Measurements from ENCODE around the gene ESX1. TPM values are rescaled to one million over a fixed set of nuclear protein-coding genes. Genes with fewer than 3 reads are reported as not detected.
"Not testable (repeated sequence)": the region's sequence is repeated elsewhere in the genome, so short reads cannot be mapped to it uniquely, and the experiment has no call there.

The ESX1 gene
- total and polyA plus RNA-seq, 4 donors = not detected

- Histone ChIP-seq H3K4me3 (ENCODE audit: low read depth in 1 of 3, low read length in 3 of 3) (no peak overlapping the region), H3K27ac (ENCODE audit: low read depth in 1 of 2, low read length in 2 of 2) (no peak overlapping the region), H3K9me3 (ENCODE audit: control insufficient read depth in 4 of 4, low read length in 3 of 4) (peaks cover 0 to 5% (median 0%) of the 10 kb centered on the region in 4 donors), H3K9ac (ENCODE audit: low read depth in 1 of 2, low read length in 2 of 2) (no peak overlapping the region), H3K36me3 (ENCODE audit: control insufficient read depth in 4 of 4, insufficient read depth in 3 of 4, low read depth in 1 of 4, low read length in 3 of 4) (no peaks in the 10 kb centered on the region), H3K27me3 (ENCODE audit: control insufficient read depth in 4 of 4, insufficient read depth in 4 of 4, low read length in 3 of 4) (peaks cover 0 to 9% (median under 1%) of the 10 kb centered on the region in 4 donors), H3K4me1 (ENCODE audit: control insufficient read depth in 4 of 4, insufficient read depth in 4 of 4, low read length in 3 of 4) (peaks cover 3 to 12% (median 8%) of the 10 kb centered on the region in 4 donors)
- no peak for DNase-seq (ENCODE audit: low spot score)
- no peak for TF ChIP-seq MAX (IDR thresholded peaks at IDR 0.05)
- no peak for TF ChIP-seq TAF1 (conservative IDR thresholded peaks at IDR 0.05)
- no peak for TF ChIP-seq HNF4A (conservative IDR thresholded peaks at IDR 0.05)
- no peak for TF ChIP-seq CTCF (IDR thresholded peaks at IDR 0.05; ENCODE audit: low read depth, low read length, missing input control)
- TF ChIP-seq FOXA2 (IDR thresholded peaks at IDR 0.05) = no peak
- WGBS = 94% methylated on average over 17 of the region's 17 CpGs
Measured at GRCh38 chrX:104250470-104250869, 4.3 kb downstream of the ESX1 start.

GRCh38 chrX:104230060-104230459 lies 24.7 kb downstream of the ESX1 start:
- 89% methylated on average over 10 of the region's 10 CpGs for WGBS
- DNase-seq (ENCODE audit: low spot score); H3K27ac ChIP-seq (ENCODE audit: low read depth in 1 of 2, low read length in 2 of 2): not testable (repeated sequence)

DNA sequence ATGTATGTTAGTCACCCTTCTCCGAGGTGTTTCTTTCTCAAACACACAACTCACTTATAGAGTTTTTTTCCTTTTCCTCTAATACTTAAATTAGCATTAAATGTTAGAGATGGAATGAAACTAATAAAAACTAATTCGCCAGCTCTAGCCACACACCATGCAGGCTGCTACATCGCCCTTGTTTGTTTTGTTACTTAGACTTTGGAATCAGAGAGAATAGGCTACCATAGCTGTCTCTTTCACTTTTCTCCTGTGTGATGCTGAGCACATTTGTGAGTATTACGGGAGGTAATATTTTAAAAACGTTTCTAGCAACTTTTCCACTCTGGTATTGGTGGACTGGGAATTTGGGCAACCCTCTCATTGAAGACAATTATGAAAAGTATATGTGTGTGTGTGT lies 43.5 kb downstream of the ESX1 start:
- no peak overlapping the region for H3K27ac ChIP-seq (ENCODE audit: low read depth in 1 of 2, low read length in 2 of 2)
- no peak for TF ChIP-seq CTCF (IDR thresholded peaks at IDR 0.05; ENCODE audit: low read depth, low read length, missing input control)
- TF ChIP-seq HNF4A (conservative IDR thresholded peaks at IDR 0.05) = peak; percentile 49 to 70
- TF ChIP-seq GABPA (IDR thresholded peaks at IDR 0.05 in 1 of 2, conservative IDR thresholded peaks at IDR 0.05 in 1 of 2) = no peak
- no peak for TF ChIP-seq EGR1 (IDR thresholded peaks at IDR 0.05; ENCODE audit: low read depth in 2 of 2)
- TF ChIP-seq MAX (IDR thresholded peaks at IDR 0.05) = no peak
- no peak for TF ChIP-seq ZBTB33 (IDR thresholded peaks at IDR 0.05)

More at GRCh38 chrX:104230060-104230459, 24.7 kb downstream of the ESX1 start:
- not testable (repeated sequence) for H3K27me3 ChIP-seq (ENCODE audit: control insufficient read depth in 4 of 4, insufficient read depth in 4 of 4, low read length in 3 of 4); H3K36me3 ChIP-seq (ENCODE audit: control insufficient read depth in 4 of 4, insufficient read depth in 3 of 4, low read depth in 1 of 4, low read length in 3 of 4); H3K4me1 ChIP-seq (ENCODE audit: control insufficient read depth in 4 of 4, insufficient read depth in 4 of 4, low read length in 3 of 4); H3K9ac ChIP-seq (ENCODE audit: low read depth in 1 of 2, low read length in 2 of 2); H3K9me3 ChIP-seq (ENCODE audit: control insufficient read depth in 4 of 4, low read length in 3 of 4); H3K4me3 ChIP-seq (ENCODE audit: low read depth in 1 of 3, low read length in 3 of 3)

More for the DNA sequence above, 43.5 kb downstream of the ESX1 start:
- H3K9me3 ChIP-seq (ENCODE audit: control insufficient read depth in 4 of 4, low read length in 3 of 4) = no peaks in the 10 kb centered on the region
- no peaks in the 10 kb centered on the region for H3K27me3 ChIP-seq (ENCODE audit: control insufficient read depth in 4 of 4, insufficient read depth in 4 of 4, low read length in 3 of 4)
- no peak overlapping the region for H3K9ac ChIP-seq (ENCODE audit: low read depth in 1 of 2, low read length in 2 of 2)
- H3K36me3 ChIP-seq (ENCODE audit: control insufficient read depth in 4 of 4, insufficient read depth in 3 of 4, low read depth in 1 of 4, low read length in 3 of 4) = no peaks in the 10 kb centered on the region
- H3K4me1 ChIP-seq (ENCODE audit: control insufficient read depth in 4 of 4, insufficient read depth in 4 of 4, low read length in 3 of 4) = no peaks in the 10 kb centered on the region
- WGBS = 38% methylated on average over 5 of the region's 5 CpGs
- H3K4me3 ChIP-seq (ENCODE audit: low read depth in 1 of 3, low read length in 3 of 3) = no peak overlapping the region
- no peak for DNase-seq (ENCODE audit: low spot score)
